Left ventricle myocardium inferior (tissue), 1 donor: ENCODE results near the gene MINDY4B. TPM values are rescaled to one million over a fixed set of nuclear protein-coding genes. Genes with fewer than 3 reads are reported as not detected.

ENCODE experiments used
- DNase-seq: peaks from one replicate; pipeline ENCODE4 v3.0.0-alpha.2; 2020
- H3K27ac ChIP-seq: fragments of 200-600 bp; replicated peaks from 2 replicates; pipeline ENCODE4 v1.8.0; 2021
- H3K27me3 ChIP-seq: fragments of 200-600 bp; 2 replicates; pipeline ENCODE4 v1.8.0; 2021; ENCODE audit warnings: low read depth
- H3K36me3 ChIP-seq: fragments of 200-600 bp; 2 replicates; pipeline ENCODE4 v1.8.0; 2021
- H3K4me1 ChIP-seq: fragments of 200-600 bp; 2 replicates; pipeline ENCODE4 v1.8.0; 2021
- H3K4me3 ChIP-seq: fragments of 200-600 bp; 2 replicates; pipeline ENCODE4 v1.8.0; 2021; ENCODE audit warnings: mild to moderate bottlenecking, moderate library complexity
- H3K9me3 ChIP-seq: fragments of 200-600 bp; replicated peaks from 2 replicates; pipeline ENCODE4 v1.8.0; 2021
- intact Hi-C: fragments of 100-400 bp; cut with micrococcal nuclease; formaldehyde crosslinking; loops from one replicate; pipeline ENCODE4 v1.11.0; 2022
- total RNA-seq: library from RNA; stranded (reverse); fragmentation: NEBNext Ultra II Directional; extraction: Animal tissue kit (Norgen Biotek cat#: 25700); gene quantifications from one replicate; pipeline ENCODE4 v1.2.1, GENCODE V29; 2021
- TF ChIP-seq, protein P1 (sequence below): fragments of 200-600 bp; IDR thresholded peaks from 2 replicates; pipeline ENCODE4 v1.8.0; 2021; ENCODE audit warnings: antibody characterized with exemption, mild to moderate bottlenecking, borderline replicate concordance
- donor health status: DM: no; HTN: yes; CAD: no; lungs with severe emphysema.

Gene MINDY4B
- total RNA-seq, 1 donor from 2014 or later = 0.22 TPM

DNA sequence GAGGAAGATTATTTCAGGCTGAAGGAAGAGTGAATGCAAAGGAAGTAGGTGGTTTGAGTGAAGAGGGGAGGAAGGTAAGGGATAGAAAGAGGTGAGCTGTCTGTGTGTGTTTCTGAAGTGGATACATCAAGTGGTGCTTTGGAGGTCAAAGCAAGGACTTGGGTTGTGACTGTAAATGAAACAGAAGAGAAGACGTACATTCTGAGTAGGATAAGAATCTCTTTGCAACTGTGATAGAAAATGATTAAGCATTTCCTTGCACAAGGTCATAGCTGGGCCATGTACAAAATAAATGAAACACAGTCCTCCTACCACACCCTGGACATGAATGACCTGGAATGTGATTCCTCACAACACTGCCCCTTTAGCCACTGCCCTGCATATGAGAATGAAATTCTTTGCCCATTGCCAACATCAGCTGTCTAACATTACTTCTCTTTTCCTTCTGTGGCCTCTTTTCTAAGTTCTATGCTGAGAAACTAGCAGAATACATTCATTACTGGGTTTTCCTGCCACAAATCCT lies 28.3 kb upstream of the MINDY4B start:
- Histone ChIP-seq H3K4me3 (no peak overlapping the region), H3K4me1 (no peaks in the 10 kb centered on the region), H3K27ac (no peak overlapping the region), H3K9me3 (no peaks in the 10 kb centered on the region), H3K36me3 (no peaks in the 10 kb centered on the region), H3K27me3 (peaks cover 7% of the 10 kb centered on the region)
- intact Hi-C loops = no loop called here
- no peak for DNase-seq
- TF ChIP-seq, protein P1, sequence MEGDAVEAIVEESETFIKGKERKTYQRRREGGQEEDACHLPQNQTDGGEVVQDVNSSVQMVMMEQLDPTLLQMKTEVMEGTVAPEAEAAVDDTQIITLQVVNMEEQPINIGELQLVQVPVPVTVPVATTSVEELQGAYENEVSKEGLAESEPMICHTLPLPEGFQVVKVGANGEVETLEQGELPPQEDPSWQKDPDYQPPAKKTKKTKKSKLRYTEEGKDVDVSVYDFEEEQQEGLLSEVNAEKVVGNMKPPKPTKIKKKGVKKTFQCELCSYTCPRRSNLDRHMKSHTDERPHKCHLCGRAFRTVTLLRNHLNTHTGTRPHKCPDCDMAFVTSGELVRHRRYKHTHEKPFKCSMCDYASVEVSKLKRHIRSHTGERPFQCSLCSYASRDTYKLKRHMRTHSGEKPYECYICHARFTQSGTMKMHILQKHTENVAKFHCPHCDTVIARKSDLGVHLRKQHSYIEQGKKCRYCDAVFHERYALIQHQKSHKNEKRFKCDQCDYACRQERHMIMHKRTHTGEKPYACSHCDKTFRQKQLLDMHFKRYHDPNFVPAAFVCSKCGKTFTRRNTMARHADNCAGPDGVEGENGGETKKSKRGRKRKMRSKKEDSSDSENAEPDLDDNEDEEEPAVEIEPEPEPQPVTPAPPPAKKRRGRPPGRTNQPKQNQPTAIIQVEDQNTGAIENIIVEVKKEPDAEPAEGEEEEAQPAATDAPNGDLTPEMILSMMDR = no peak

DNA sequence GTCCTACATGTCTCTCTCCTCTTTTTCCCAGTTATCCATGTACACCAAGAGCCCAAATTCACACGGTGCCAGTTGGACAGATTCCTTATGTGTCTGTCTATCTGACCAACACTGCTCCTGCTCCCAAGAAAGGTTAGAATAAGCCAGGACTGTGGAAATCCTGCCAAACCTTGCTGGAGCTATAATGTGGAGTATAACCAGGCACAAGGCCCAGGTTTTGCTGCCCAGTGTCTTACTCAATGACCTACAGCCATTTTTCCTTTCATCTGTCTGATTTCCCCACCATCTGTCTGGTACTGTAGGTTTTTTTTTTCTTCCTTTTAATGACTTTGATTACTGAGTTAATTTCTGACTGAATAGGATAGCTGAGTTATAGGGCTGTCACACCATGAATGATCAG lies 26.5 kb upstream of the MINDY4B start:
- Histone ChIP-seq H3K9me3 (no peaks in the 10 kb centered on the region), H3K27ac (no peak overlapping the region), H3K36me3 (no peaks in the 10 kb centered on the region), H3K27me3 (no peaks in the 10 kb centered on the region), H3K4me3 (no peak overlapping the region), H3K4me1 (no peaks in the 10 kb centered on the region)
- TF ChIP-seq, protein P1 = no peak
- intact Hi-C loops = no loop called here
- no peak for DNase-seq

DNA sequence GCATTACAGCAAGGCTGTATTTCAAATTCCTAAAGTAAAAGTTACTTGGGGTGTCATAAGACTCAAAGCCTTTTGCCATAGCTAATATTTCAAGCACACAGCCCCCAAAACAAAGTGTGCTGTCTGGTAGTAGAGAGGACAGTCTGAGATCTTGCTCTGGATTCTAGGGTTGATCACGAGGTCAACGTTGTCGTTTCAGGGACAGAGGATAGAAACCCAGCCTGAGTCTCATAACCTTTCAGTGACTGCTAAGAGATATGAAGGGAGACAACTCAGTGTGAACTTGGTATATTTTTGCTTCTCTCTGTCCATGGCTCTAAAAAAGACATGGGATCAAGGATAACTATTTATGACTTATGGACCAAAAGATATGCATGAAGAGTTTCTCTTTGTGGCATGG lies 25.6 kb upstream of the MINDY4B start:
- H3K9me3 ChIP-seq = no peaks in the 10 kb centered on the region

DNA sequence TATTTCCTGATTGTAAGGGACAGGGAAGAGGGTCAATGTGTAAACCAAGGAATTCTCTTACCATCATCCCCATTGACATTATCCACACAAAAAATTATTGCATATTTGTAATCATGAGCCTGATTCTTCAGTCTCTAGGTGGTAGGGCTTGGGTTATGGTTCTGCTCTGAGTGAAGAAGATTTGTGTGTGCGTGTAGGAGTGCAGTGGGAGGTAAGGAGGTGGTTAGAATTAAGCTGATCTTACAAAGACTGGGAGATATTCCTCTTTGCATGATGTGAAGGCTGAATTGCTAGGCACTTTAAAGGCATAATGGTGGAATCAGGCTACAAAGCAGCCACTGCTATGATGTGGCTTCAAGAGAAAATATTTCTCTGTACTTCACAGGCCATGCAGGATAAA lies 23.0 kb upstream of the MINDY4B start:
- H3K4me1 ChIP-seq = no peaks in the 10 kb centered on the region
- H3K27me3 ChIP-seq = peaks cover 15% of the 10 kb centered on the region
- TF ChIP-seq, protein P1 = no peak
- H3K4me3 ChIP-seq = no peak overlapping the region
- DNase-seq = no peak
- intact Hi-C loops = loop anchor here (10.0 kb wide), 1 partner anchor 217 kb away; no protein-coding TSS in a partner anchor
- no peak overlapping the region for H3K27ac ChIP-seq
- no peaks in the 10 kb centered on the region for H3K9me3 ChIP-seq
- H3K36me3 ChIP-seq = no peaks in the 10 kb centered on the region

More for the DNA sequence above, 25.6 kb upstream of the MINDY4B start:
- intact Hi-C loops = no loop called here
- Histone ChIP-seq H3K27me3 (peaks cover 2% of the 10 kb centered on the region), H3K27ac (no peak overlapping the region), H3K36me3 (no peaks in the 10 kb centered on the region), H3K4me3 (no peak overlapping the region), H3K4me1 (no peaks in the 10 kb centered on the region)
- no peak for DNase-seq
- TF ChIP-seq, protein P1 = no peak

DNA sequence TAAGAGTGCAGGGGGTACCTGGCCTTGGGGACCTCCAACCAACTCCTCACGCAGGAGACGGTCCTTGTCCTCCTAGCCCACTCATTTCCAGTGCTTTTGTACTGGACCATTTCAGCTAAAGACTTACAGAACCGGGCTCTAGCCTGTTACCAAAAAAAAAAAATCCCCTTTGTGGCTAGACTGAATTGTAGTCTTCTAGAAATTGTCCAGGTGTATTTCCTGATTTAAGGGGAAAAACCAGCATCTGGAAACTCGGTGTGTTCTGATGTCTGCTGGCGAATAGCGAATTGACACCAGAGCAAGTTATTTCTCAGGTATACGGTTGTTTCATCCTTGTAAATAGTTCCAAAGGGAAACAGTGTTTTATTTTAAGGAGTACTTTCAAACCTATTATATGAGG lies 21.1 kb upstream of the MINDY4B start:
- TF ChIP-seq, protein P1 = no peak
- no peak overlapping the region for H3K27ac ChIP-seq
- H3K9me3 ChIP-seq = no peaks in the 10 kb centered on the region
- H3K4me3 ChIP-seq = no peak overlapping the region
- no peak for DNase-seq
- H3K27me3 ChIP-seq = peaks cover 15% of the 10 kb centered on the region
- H3K4me1 ChIP-seq = no peaks in the 10 kb centered on the region
- intact Hi-C loops = loop anchor here (10.0 kb wide), 1 partner anchor 218 kb away; no protein-coding TSS in a partner anchor
- no peaks in the 10 kb centered on the region for H3K36me3 ChIP-seq
